Neural crest cell (in vitro differentiated cells): ENCODE results near the gene CDKN2D. TPM values are rescaled to one million over a fixed set of nuclear protein-coding genes. Genes with fewer than 3 reads are reported as not detected.
A peak's percentile ranks its signal among the peaks of the same experiment; 100 is the strongest.

Experiments
- DNase-seq: peaks from one replicate; pipeline ENCODE4 v3.0.0; 2021; ENCODE audit warnings: low read depth, mixed read lengths, low spot score
- H3K27ac Mint-ChIP-seq: one replicate; pipeline ENCODE4 v1.8.0; 2021; ENCODE audit warnings: mild to moderate bottlenecking, mixed read lengths; ENCODE audit not compliant: unreplicated experiment
- H3K27me3 Mint-ChIP-seq: 2 replicates; pipeline ENCODE4 v1.8.0; 2021; ENCODE audit warnings: low read depth, mild to moderate bottlenecking, mixed read lengths
- H3K36me3 Mint-ChIP-seq: 2 replicates; pipeline ENCODE4 v1.8.0; 2021; ENCODE audit warnings: low read depth, mild to moderate bottlenecking, mixed read lengths
- H3K4me1 Mint-ChIP-seq: 2 replicates; pipeline ENCODE4 v1.8.0; 2021; ENCODE audit warnings: mixed read lengths
- H3K4me3 Mint-ChIP-seq: one replicate; pipeline ENCODE4 v1.8.0; 2021; ENCODE audit warnings: mild to moderate bottlenecking, mixed read lengths
- H3K9me3 Mint-ChIP-seq: 2 replicates; pipeline ENCODE4 v1.8.0; 2021; ENCODE audit warnings: mixed read lengths
- total RNA-seq: library from RNA; stranded (reverse); gene quantifications from 2 replicates; pipeline ENCODE4 v1.2.1, GENCODE V29; 2021
- TF ChIP-seq, protein P1 (sequence below): fragments of 200-600 bp; sonication (generic); conservative IDR thresholded peaks from 2 replicates; pipeline ENCODE4 v1.5.0; 2021; ENCODE audit warnings: antibody characterized with exemption, mild to moderate bottlenecking

The CDKN2D gene
- total RNA-seq, 1 donor from 2014 or later = 8.7 TPM

DNA sequence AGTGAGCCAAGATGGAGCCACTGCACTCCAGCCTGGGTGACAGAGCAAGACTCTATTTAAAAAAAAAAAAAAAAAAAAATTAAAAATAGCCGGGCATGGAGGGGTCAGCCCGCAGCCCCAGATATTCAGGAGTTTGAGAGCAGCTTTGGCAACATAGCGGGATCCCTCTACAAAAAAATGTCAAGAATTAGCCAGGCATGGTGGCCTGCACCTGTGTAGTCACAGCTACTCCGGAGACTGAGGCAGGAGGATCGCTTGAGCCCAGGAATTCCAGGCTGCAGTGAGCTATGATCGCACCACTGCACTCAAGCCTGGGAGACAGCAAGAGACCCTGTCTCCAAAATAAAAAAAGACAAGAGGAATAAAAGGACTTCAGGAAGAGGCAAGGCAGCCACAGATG lies 17.6 kb upstream of the CDKN2D start:
- Mint-ChIP-seq H3K36me3 (peaks cover 5% of the 10 kb centered on the region), H3K4me3 (no peak overlapping the region), H3K9me3 (peaks cover 5% of the 10 kb centered on the region), H3K4me1 (peaks cover 6% of the 10 kb centered on the region), H3K27me3 (peaks cover 61% of the 10 kb centered on the region), H3K27ac (no peak overlapping the region)
- DNase-seq = no peak
- TF ChIP-seq, protein P1, sequence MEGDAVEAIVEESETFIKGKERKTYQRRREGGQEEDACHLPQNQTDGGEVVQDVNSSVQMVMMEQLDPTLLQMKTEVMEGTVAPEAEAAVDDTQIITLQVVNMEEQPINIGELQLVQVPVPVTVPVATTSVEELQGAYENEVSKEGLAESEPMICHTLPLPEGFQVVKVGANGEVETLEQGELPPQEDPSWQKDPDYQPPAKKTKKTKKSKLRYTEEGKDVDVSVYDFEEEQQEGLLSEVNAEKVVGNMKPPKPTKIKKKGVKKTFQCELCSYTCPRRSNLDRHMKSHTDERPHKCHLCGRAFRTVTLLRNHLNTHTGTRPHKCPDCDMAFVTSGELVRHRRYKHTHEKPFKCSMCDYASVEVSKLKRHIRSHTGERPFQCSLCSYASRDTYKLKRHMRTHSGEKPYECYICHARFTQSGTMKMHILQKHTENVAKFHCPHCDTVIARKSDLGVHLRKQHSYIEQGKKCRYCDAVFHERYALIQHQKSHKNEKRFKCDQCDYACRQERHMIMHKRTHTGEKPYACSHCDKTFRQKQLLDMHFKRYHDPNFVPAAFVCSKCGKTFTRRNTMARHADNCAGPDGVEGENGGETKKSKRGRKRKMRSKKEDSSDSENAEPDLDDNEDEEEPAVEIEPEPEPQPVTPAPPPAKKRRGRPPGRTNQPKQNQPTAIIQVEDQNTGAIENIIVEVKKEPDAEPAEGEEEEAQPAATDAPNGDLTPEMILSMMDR = no peak

GRCh38 chr19:10583036-10583776 lies 14.4 kb upstream of the CDKN2D start:
- H3K9me3 Mint-ChIP-seq = peaks cover 5% of the 10 kb centered on the region
- H3K36me3 Mint-ChIP-seq = peaks cover 5% of the 10 kb centered on the region
- H3K27ac Mint-ChIP-seq = no peak overlapping the region
- H3K4me1 Mint-ChIP-seq = peaks cover 12% of the 10 kb centered on the region
- TF ChIP-seq, protein P1 = no peak
- no peak overlapping the region for H3K4me3 Mint-ChIP-seq
- no peak for DNase-seq
- H3K27me3 Mint-ChIP-seq = peaks cover 46% of the 10 kb centered on the region

GRCh38 chr19:10582091-10582490 lies 13.3 kb upstream of the CDKN2D start:
- TF ChIP-seq, protein P1 = no peak
- no peak for DNase-seq
- Mint-ChIP-seq H3K36me3 (no peaks in the 10 kb centered on the region), H3K27me3 (peaks cover 36% of the 10 kb centered on the region), H3K27ac (no peak overlapping the region), H3K4me3 (no peak overlapping the region), H3K4me1 (peaks cover 6% of the 10 kb centered on the region), H3K9me3 (no peaks in the 10 kb centered on the region)

DNA sequence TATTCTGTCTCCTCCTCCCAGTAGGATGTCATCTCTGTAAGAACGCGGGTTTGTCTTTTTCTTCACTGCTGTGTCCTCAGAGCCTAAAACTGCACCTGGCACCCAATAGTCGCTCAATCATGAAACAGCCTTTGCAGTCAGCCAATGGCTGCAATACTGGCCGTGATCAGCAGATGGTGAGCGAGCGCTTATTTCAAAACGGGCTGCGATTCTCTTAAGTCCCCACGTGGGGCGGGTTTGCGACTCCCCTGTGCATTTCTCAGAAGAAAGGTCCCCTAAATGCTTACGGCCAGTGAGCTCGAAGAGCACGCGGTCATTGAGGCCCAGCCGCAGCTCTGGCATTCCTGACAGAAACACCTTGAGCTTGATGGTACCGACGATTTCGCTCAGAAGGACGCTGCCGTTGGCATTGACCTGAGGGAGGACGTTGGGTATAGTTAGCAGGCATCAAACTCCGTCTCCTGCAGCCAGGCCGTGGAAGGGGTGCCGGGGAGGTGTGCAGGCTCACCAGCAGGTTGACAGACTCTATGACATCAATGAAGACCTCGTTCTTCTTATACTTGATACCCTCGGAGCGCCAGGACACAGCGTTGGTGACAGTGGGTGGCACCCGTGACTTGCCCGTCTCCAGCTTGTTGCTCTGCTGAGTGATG lies 12.3 kb upstream of the CDKN2D start:
- Mint-ChIP-seq H3K36me3 (no peaks in the 10 kb centered on the region), H3K9me3 (no peaks in the 10 kb centered on the region), H3K27ac (no peak overlapping the region), H3K27me3 (peaks cover 26% of the 10 kb centered on the region), H3K4me1 (peaks cover 6% of the 10 kb centered on the region), H3K4me3 (no peak overlapping the region)
- TF ChIP-seq, protein P1 = peak; percentile 97
- peak; percentile 93 for DNase-seq

- TF ChIP-seq, protein P1 = no peak
- peaks cover 6% of the 10 kb centered on the region for H3K4me1 Mint-ChIP-seq
- DNase-seq = no peak
- H3K27ac Mint-ChIP-seq = no peak overlapping the region
- H3K36me3 Mint-ChIP-seq = no peaks in the 10 kb centered on the region
- H3K27me3 Mint-ChIP-seq = peaks cover under 1% of the 10 kb centered on the region
- no peak overlapping the region for H3K4me3 Mint-ChIP-seq
- no peaks in the 10 kb centered on the region for H3K9me3 Mint-ChIP-seq
These were observed 9.2 kb upstream of the CDKN2D start for GRCh38 chr19:10577951-10578350.
